T-cell (primary cell): ENCODE measurements around the gene NR2E3. TPM values are rescaled to one million over a fixed set of nuclear protein-coding genes. Genes with fewer than 3 reads are reported as not detected.

ENCODE experiments used
- ATAC-seq, 4 experiments: fragments of 200-7000 bp in 3 of 4; fragments of 150-1000 bp in 1 of 4; cut with Tn5 transposase; replicated peaks in 1 of 4; 1 replicate in 3 of 4; 2 replicates in 1 of 4; pipeline ENCODE4 v1.10.0; 2021; ENCODE audit warnings: moderate library complexity in 3 of 4, mild to moderate bottlenecking in 2 of 4, moderate number of reproducible peaks in 1 of 4
- CTCF ChIA-PET, 2 donors: fragments of 300-600 bp; sonication (Branson Sonifier 250); formaldehyde crosslinking; loops; one replicate each; lab custom pipeline; 2022; ENCODE audit warnings: antibody characterized with exemption in 2 of 2; lab: Charles Lee
- POLR2A ChIA-PET, 2 donors: fragments of 300-600 bp; sonication (Branson Sonifier 250); formaldehyde crosslinking; loops; one replicate each; lab custom pipeline; 2022; ENCODE audit warnings: antibody characterized with exemption in 2 of 2; lab: Charles Lee
- DNase-seq, 35 experiments: peaks; one replicate each; pipeline versions ENCODE4 v3.0.0 to v3.0.0-alpha.2; 2013 to 2023
- H3K27ac ChIP-seq: one replicate; pipeline ENCODE4 v1.5.1; 2013; ENCODE audit warnings: low read length
- H3K27me3 ChIP-seq, 2 experiments: replicated peaks in 1 of 2; 1 replicate in 1 of 2; 2 replicates in 1 of 2; pipeline versions ENCODE4 v1.6.1 to v1.7.0; 2013; ENCODE audit warnings: low read length in 1 of 2, mixed read lengths in 1 of 2; ENCODE audit not compliant: control insufficient read depth in 2 of 2, insufficient read depth in 2 of 2; ENCODE audit errors: extremely low read depth in 1 of 2
- H3K36me3 ChIP-seq, 2 donors: 1 replicate in 1 of 2; 2 replicates in 1 of 2; pipeline versions ENCODE4 v1.6.1 to v1.7.0; 2013; ENCODE audit warnings: low read length in 1 of 2; ENCODE audit not compliant: control insufficient read depth in 2 of 2, insufficient read depth in 1 of 2; ENCODE audit errors: extremely low read depth in 1 of 2
- H3K4me1 ChIP-seq, 2 experiments: 1 replicate in 1 of 2; 2 replicates in 1 of 2; pipeline versions ENCODE4 v1.6.1 to v1.7.0; 2013; ENCODE audit warnings: low read length in 2 of 2, mixed read lengths in 1 of 2; ENCODE audit not compliant: insufficient read depth in 2 of 2, control insufficient read depth in 1 of 2; ENCODE audit errors: extremely low read depth in 1 of 2
- H3K4me3 ChIP-seq, 2 donors: 1 replicate in 1 of 2; 2 replicates in 1 of 2; pipeline versions ENCODE4 v1.5.1 to v1.7.0; 2013; ENCODE audit warnings: mild to moderate bottlenecking in 2 of 2, low read length in 1 of 2, moderate library complexity in 1 of 2; ENCODE audit not compliant: control insufficient read depth in 1 of 2; ENCODE audit errors: extremely low read depth in 1 of 2
- H3K9me3 ChIP-seq: 2 replicates; pipeline ENCODE4 v1.7.0; 2013
- H3K27ac Mint-ChIP-seq, 2 donors: one replicate each; pipeline ENCODE4 v1.8.0; 2020 to 2021; ENCODE audit warnings: mild to moderate bottlenecking in 2 of 2, mixed read lengths in 2 of 2
- H3K27me3 Mint-ChIP-seq, 2 donors: one replicate each; pipeline ENCODE4 v1.8.0; 2021 to 2022; ENCODE audit warnings: mixed read lengths in 2 of 2
- H3K36me3 Mint-ChIP-seq: one replicate; pipeline ENCODE4 v1.8.0; 2021; ENCODE audit warnings: mixed read lengths
- H3K4me1 Mint-ChIP-seq, 3 donors: one replicate each; pipeline ENCODE4 v1.8.0; 2020 to 2022; ENCODE audit warnings: mixed read lengths in 3 of 3, mild to moderate bottlenecking in 1 of 3
- H3K4me3 Mint-ChIP-seq, 3 donors: one replicate each; pipeline ENCODE4 v1.8.0; 2020 to 2022; ENCODE audit warnings: mild to moderate bottlenecking in 3 of 3, mixed read lengths in 3 of 3, moderate library complexity in 3 of 3
- H3K9me3 Mint-ChIP-seq, 3 donors: one replicate each; pipeline ENCODE4 v1.8.0; 2020 to 2022; ENCODE audit warnings: mixed read lengths in 3 of 3
- WGBS: methylation state at CpG from one replicate; pipeline ENCODE4 v1.1.5; 2013; ENCODE audit warnings: missing lambda C conversion rate; ENCODE audit not compliant: insufficient coverage; 5-methylcytosine and 5-hydroxymethylcytosine counted together
- total RNA-seq, 35 experiments: library from RNA in 6 of 35; stranded (reverse) in 6 of 35; fragments of 120-200 nt in 1 of 35; gene quantifications; one replicate each; pipeline versions ENCODE4 v1.2.1 to v1.2.4 and lab custom pipeline; 2013 to 2026

The NR2E3 gene
- total RNA-seq, 5 donors from 2014 or later (not counting 1 experiment from before 2014, with no cell fraction given): not detected

GRCh38 chr15:71800835-71801745 is 9.3 kb upstream of the NR2E3 start:
- Histone ChIP-seq H3K27ac (no peak overlapping the region), H3K4me1 (no peaks in the 10 kb centered on the region), H3K36me3 (no peaks in the 10 kb centered on the region), H3K4me3 (no peak overlapping the region), H3K9me3 (no peaks in the 10 kb centered on the region), H3K27me3 (peaks cover 0 to 26% of the 10 kb centered on the region in 2 experiments)
- H3K4me3 Mint-ChIP-seq: no peak overlapping the region
- peaks cover 16 to 29% of the 10 kb centered on the region in 2 donors for H3K27me3 Mint-ChIP-seq
- POLR2A ChIA-PET: no interaction called here
- H3K9me3 Mint-ChIP-seq: no peaks in the 10 kb centered on the region
- no peak overlapping the region for H3K27ac Mint-ChIP-seq
- DNase-seq: peak in 3 of 35 experiments; percentile 8 to 39 (median 13)
- H3K36me3 Mint-ChIP-seq: no peaks in the 10 kb centered on the region
- CTCF ChIA-PET: no interaction called here
- H3K4me1 Mint-ChIP-seq: peaks cover 0 to 3% (median 0%) of the 10 kb centered on the region in 3 donors
- 76% methylated on average over 11 of the region's 17 CpGs for WGBS
- no peak for ATAC-seq

GRCh38 chr15:71801935-71802655 is 8.3 kb upstream of the NR2E3 start:
- H3K27ac ChIP-seq: no peak overlapping the region
- 96% methylated on average over 19 of the region's 24 CpGs for WGBS
- ATAC-seq: no peak
- no peak overlapping the region for H3K4me3 Mint-ChIP-seq
- POLR2A ChIA-PET: no interaction called here
- no peaks in the 10 kb centered on the region for H3K9me3 ChIP-seq
- no peaks in the 10 kb centered on the region for H3K9me3 Mint-ChIP-seq
- CTCF ChIA-PET: interaction anchor here in 1 of 2 donors (0.6 kb wide), 1 partner anchor 922 kb away, joined by 3 read pairs; no protein-coding TSS in a partner anchor
- no peak overlapping the region for H3K27ac Mint-ChIP-seq
- peaks cover 0 to 32% of the 10 kb centered on the region in 2 experiments for H3K27me3 ChIP-seq
- H3K27me3 Mint-ChIP-seq: peaks cover 16 to 29% of the 10 kb centered on the region in 2 donors
- no peaks in the 10 kb centered on the region for H3K36me3 ChIP-seq
- H3K4me3 ChIP-seq: no peak overlapping the region
- H3K4me1 ChIP-seq: no peaks in the 10 kb centered on the region
- H3K4me1 Mint-ChIP-seq: peaks cover 0 to 3% (median 0%) of the 10 kb centered on the region in 3 donors
- H3K36me3 Mint-ChIP-seq: no peaks in the 10 kb centered on the region
- DNase-seq: no peak

GRCh38 chr15:71802770-71803169 is 7.6 kb upstream of the NR2E3 start:
- ATAC-seq: no peak
- Mint-ChIP-seq H3K4me3 (no peak overlapping the region), H3K9me3 (no peaks in the 10 kb centered on the region), H3K4me1 (peaks cover 0 to 3% (median 0%) of the 10 kb centered on the region in 3 donors), H3K27ac (no peak overlapping the region), H3K36me3 (no peaks in the 10 kb centered on the region), H3K27me3 (peaks cover 16 to 29% of the 10 kb centered on the region in 2 donors)
- DNase-seq: peak in 4 of 35 experiments; percentile 8 to 19 (median 16)
- 68% methylated on average over 14 of the region's 21 CpGs for WGBS
- Histone ChIP-seq H3K36me3 (no peaks in the 10 kb centered on the region), H3K9me3 (no peaks in the 10 kb centered on the region), H3K27ac (no peak overlapping the region), H3K4me3 (no peak overlapping the region), H3K4me1 (no peaks in the 10 kb centered on the region), H3K27me3 (peaks cover 0 to 32% of the 10 kb centered on the region in 2 experiments)
- ChIA-PET CTCF (no interaction called here), POLR2A (no interaction called here)

- CTCF ChIA-PET: interaction anchor here in 1 of 2 donors (1.3 kb wide), 1 partner anchor 60 kb away, joined by 3 read pairs; no protein-coding TSS in a partner anchor
- Mint-ChIP-seq H3K27me3 (peaks cover 16 to 30% of the 10 kb centered on the region in 2 donors), H3K9me3 (no peaks in the 10 kb centered on the region), H3K27ac (no peak overlapping the region), H3K36me3 (no peaks in the 10 kb centered on the region), H3K4me1 (peaks cover 0 to 3% (median 0%) of the 10 kb centered on the region in 3 donors), H3K4me3 (no peak overlapping the region)
- ATAC-seq (no peak), DNase-seq (no peak)
- no peak overlapping the region for H3K4me3 ChIP-seq
- no peaks in the 10 kb centered on the region for H3K36me3 ChIP-seq
- H3K27ac ChIP-seq: no peak overlapping the region
- H3K9me3 ChIP-seq: no peaks in the 10 kb centered on the region
- H3K27me3 ChIP-seq: peaks cover 0 to 30% of the 10 kb centered on the region in 2 experiments
- no peaks in the 10 kb centered on the region for H3K4me1 ChIP-seq
- POLR2A ChIA-PET: no interaction called here
- 20% methylated on average over 1 of the region's 5 CpGs for WGBS
Observed at GRCh38 chr15:71804226-71804625, 6.1 kb upstream of the NR2E3 start.

- no peak overlapping the region for H3K4me3 Mint-ChIP-seq
- H3K4me1 ChIP-seq: no peaks in the 10 kb centered on the region
- no peaks in the 10 kb centered on the region for H3K9me3 Mint-ChIP-seq
- H3K9me3 ChIP-seq: no peaks in the 10 kb centered on the region
- no peaks in the 10 kb centered on the region for H3K36me3 Mint-ChIP-seq
- H3K36me3 ChIP-seq: no peaks in the 10 kb centered on the region
- peaks cover 0 to 3% (median 0%) of the 10 kb centered on the region in 3 donors for H3K4me1 Mint-ChIP-seq
- CTCF ChIA-PET: interaction anchor here in 1 of 2 donors (0.6 to 1.3 kb wide), 3 partner anchors 61 to 850 kb away, joined by 3 to 8 read pairs (median 5); no protein-coding TSS in a partner anchor
- peaks cover 15 to 28% of the 10 kb centered on the region in 2 donors for H3K27me3 Mint-ChIP-seq
- DNase-seq (no peak), ATAC-seq (no peak)
- H3K27ac Mint-ChIP-seq: no peak overlapping the region
- 56% methylated on average over 4 of the region's 6 CpGs for WGBS
- no peak overlapping the region for H3K4me3 ChIP-seq
- no peak overlapping the region for H3K27ac ChIP-seq
- POLR2A ChIA-PET: no interaction called here
- peaks cover 0 to 29% of the 10 kb centered on the region in 2 experiments for H3K27me3 ChIP-seq
Observed at GRCh38 chr15:71804695-71805470, 5.5 kb upstream of the NR2E3 start.
